Stimulated activated CD4-positive, alpha-beta T cell treated with anti-CD3 and anti-CD28 coated beads, TNF-alpha, amount 100 ng/mL, for 1 hour (primary cell): ENCODE measurements around the gene ERCC6L.
A peak's percentile ranks its signal among the peaks of the same experiment; 100 is the strongest.
"Not testable (repeated sequence)": the region's sequence is repeated elsewhere in the genome, so short reads cannot be mapped to it uniquely, and the experiment has no call there.

Experiments
- DNase-seq, 3 donors: peaks; one replicate each; pipeline ENCODE4 v3.0.0-alpha.2; 2020; ENCODE audit warnings: low read depth in 3 of 3, low spot score in 1 of 3

The ERCC6L gene

DNA sequence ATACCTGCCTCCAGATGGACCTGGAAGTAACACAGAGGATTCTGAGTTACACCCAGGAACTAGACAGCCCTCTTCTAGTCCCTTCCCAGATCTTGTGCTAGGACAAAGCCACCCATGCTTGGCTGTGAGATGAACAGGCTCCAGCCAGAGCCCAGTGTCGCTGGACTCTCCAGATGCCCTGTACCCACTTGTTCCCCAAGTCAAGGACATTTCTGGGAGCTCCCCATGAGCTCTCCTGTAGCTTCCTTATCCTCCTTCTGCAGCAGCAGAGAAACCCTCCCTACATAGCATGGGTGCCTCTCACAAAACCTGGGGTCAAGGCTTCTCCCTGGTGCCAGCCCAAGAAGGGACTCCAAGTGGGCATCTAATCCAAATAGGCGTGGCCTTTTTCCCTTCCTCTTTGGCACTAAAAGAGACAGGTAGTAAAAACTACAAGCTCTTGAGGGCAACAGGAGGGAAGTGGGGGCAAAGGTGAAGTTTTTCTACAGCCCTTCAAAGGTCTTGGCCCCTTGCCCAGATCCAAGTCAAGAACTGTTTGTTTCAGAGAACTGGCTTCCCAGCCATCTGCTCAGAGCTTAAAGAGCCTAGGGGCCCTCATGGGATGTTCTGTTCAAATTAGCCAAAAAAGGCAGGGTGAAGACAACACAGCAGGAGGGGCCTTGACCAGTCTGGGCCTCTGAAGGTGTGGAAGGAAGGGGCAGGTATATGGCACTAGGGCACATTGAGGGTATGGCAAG is 8.5 kb upstream of the ERCC6L start:
- DNase-seq = no peak

DNA sequence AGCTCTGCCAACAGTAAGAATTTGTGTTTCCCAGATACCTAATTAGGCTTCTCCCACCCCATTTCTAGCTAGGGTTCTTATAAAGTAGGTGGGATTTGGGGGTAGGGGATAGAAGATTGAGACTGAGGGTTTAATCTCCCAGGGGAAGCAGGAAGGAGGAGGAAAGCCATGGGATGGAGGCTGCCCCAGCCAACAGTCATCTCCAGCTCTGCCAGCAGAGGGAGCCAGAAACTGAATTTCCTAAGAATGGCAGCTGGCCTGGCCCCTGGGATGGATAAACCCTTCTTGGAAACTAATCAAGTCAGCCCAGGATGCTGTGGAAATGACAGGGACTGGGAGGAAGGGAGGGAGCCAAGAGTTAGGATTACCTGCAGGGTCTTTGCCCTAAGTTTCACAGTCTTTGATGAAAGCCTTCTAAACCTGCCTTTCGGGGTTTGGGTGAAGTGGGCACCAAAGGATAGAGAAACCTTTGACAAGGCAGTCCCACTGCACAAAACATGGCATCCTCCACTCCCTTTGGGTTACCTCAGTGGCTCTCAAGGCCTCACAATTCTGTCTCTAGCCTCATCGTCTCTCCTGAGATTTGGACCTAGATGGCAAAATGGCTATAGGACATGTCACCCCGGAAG is 6.7 kb upstream of the ERCC6L start:
- no peak for DNase-seq

DNA sequence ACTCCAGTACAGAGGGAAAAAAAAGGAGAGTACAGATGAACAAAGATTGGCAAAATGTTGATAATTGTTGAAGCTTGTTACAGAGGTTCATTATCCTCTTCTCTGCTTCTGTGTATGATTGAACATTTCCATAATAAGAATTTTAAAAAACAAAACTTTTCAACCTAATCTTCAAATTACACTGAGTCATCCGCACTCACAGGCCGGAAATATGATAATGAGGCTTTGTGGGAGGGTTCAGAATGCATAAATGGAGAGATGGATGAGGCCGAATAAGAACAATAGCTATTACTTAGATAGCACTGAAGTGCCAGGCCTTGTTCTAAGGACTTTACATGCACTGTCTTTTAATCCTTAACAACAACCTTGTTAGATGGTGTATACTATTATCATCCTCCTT is 4.6 kb upstream of the ERCC6L start:
- DNase-seq = no peak

DNA sequence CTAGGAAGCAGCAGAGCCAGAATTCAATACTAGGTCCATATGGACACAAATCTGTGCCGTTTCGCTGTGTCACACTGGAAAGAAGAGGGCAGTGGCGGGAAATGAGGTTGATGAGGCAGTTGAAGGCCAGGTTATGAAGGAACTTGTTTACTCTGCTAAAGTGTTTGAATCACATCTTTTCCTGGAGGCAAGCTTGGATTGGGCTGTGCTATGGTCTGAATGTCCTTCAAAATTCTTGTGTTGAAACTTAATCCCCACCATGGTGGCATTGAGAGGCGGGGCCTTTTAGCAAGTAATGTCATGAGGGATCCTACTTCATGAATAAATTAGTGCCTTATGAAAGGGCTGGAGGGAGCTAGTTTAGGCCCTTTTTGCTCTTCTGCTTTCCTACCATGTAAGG is 2.1 kb upstream of the ERCC6L start:
- no peak for DNase-seq

DNA sequence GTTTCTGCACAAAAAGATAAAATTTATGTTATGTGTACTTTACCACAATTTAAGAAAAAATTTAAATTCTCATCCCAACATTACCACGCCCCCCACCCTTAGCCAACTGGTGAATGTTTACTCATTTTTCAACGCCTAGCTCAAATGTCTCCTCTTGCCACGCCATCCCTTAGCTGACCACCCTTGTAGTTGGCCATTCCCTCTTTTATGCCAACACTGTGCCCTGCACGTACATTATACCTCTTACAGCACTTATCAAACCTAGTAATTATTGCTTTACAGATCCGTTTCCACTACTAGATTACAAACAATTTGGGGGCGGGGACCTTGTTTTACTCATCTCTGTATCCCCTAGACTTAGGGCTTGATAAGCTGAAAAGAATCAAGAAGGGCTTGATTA is 644 bp downstream of the ERCC6L start:
- no peak for DNase-seq

DNA sequence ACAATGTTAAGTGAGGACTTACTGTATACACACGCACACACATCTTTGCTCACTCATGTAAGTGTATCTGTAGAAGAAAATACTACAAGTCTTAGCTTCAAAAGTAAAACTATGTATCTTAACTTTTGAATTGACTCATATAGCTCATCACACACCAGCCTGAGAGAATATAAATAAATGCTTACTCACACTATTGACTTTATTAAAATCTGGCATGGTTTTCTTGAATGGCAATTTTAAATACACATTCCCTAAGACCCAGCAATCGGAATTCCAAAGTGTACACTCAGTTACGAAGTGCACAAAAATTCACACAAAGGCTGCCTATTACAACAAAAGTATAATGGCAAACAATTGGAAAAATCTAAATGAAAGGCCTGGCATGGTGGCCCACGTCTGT is 2.0 kb downstream of the ERCC6L start:
- DNase-seq = no peak

DNA sequence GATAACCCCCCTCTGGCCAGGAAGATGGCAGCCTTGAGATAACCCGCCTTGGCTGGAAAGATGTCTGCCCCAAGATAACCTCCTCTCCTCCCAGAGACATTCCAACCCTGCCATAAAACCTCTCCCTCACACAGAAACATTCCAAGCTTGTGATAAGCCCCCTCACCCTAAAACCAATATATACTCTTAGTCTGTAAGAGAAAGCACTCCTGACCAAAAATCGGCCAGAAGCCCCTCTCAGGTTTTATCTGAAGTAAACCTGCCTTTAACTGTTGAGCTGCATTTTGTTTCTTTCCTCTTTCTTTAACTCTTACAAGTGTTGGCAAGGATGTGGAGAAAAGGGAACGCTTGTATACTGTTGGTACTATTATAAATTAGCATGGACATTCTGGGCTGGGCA is 8.5 kb downstream of the ERCC6L start:
- DNase-seq = no peak

DNA sequence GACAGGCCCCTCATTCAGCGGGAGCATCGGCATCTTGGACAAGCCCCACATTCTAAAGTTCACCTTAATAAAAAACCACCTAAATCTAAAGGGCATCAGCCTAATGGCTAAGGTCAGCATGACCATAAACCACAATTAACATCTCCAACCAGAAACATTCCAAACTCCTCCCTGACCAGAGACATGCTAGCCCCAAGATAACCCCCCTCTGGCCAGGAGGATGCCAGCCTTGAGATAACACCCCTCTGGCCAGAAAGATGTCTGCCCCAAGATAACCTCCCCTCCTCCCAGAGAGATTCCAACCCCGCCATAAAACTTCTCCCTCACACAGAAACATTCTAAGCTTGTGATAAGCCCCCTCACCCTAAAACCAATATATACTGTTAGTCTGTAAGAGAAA is 18.5 kb downstream of the ERCC6L start:
- DNase-seq = not testable (repeated sequence)

DNA sequence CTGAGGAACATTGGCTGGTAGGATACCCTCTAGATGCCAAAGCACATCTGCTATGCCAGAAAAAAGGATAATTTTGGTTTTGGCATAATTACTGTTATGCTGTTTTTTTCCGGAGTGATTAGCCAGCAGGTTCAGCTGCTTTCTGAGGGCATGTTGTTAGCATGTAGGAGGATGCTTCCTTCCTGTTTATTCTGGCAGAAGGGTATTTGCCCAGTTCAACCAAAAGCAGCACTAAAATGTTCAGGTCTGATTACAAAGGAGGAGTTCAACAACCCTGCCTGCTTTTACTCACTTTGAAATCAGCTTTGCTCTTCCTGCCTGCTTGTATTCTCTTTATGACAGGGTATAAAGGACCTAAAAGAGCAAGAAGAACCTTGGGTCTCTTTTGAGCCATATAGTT is 21.9 kb downstream of the ERCC6L start:
- no peak for DNase-seq

DNA sequence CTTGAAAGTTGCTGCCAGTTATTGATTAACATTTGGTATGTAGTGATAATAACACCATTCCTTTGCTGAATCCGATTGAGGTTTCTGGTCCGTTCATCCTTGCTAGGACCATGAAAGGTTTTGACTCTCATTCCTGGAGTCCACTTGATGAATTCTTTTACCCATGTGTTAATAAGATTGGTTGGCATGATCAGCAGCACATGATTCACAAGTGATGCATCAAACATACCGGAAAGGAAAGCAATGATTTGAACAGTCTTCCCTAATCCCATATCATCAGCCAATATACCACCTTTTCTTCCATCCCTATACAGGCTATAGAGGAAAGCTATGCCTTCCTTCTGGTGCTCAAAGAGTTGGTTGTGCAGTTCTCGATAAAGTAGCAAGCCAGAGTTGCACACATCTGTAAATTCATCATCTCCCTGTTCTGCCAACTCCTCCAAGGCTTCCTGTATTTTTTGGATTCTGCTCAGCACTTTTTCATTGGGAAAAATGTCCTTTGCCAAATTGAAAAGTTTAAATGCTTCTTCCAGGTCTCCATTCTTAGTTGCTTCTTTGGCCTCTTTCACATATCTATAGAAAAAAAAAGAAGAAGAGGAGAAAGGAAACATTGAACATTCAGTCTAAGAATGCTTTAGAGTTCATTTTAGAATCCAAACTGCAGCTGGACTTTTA is 30.6 kb downstream of the ERCC6L start:
- no peak for DNase-seq

DNA sequence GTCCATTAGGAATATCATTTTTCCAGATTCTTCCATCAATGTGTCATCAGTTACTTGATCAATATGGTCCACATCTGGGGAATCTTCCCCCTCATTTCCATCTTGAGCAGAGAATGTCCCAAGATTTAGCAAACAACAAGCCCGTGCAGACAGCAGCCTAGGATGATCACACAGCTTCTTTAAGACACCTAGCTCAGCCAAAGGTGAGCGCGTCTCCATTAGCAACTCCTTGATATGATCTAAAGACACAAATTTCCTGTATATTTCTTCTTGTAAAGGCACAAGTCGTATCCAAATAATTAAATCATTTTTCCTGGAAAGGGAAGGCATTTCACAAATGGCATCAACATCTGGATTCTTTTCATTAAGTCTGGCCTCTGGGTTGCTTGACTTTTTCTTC is 31.5 kb downstream of the ERCC6L start:
- DNase-seq = no peak

DNA sequence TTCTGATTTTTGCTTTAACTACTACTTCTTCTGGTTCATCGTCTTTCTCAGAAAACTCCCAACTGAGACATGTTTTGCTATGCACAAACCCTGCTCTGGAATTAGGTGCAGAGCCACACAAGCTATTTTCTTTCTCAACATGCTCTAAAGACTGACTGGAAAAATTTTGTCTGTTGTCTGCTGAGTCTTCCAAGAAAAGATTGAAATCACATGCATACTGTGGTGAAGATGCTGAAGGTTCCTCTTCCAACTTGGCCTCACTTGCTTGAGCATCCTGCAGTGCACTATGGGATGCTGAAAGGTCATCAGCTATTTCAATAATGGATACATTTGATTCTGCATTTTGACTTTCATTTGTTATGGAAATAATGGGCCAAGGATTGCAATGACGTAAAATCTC is 33.1 kb downstream of the ERCC6L start:
- DNase-seq = no peak

DNA sequence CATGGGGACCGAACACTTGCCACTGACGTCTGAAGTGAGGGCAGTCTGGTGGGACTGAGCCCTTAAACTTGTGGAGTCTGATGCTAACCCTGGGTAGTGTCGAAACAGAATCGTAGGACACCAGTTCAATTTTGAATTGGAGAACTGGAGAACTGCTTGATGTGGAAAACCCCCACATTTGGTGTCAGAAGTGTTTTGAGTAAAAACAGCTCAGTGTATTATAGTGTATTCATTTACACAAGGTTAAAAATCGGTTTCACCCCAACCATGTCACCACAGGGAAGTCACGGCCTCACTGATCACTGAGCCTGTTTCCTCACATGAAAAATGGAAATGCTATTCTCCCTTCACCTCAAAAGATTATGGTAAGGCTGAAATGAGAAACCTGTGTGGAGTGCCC is 35.4 kb downstream of the ERCC6L start:
- DNase-seq = no peak

DNA sequence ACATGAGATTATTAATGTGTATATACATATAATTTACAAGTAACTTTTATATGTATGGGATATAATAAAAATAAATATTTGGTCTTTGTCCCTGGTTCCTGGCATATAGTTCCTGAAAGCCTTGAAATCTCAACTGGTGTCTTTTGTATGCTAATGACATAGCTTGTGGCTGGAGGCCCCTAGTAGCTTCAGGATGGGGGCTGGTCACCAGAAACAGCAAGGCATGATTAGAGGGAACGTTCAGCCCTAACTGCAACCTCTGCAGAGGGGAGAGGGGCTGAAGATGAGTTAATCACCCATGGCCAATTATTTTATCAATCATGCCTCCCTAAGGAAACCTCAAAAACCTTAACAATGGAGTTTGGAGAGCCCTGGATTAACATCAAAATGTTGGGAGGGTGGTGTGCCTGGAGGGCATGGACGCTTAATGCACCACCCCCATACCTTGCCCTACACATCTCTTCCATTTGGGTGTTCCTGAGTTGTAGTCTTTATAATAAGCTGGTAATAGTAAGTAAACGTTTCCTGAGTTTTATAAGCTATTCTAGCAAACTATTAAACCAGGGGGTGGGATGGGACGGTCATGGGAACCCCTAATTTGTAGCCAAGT is 35.9 kb downstream of the ERCC6L start:
- no peak for DNase-seq

DNA sequence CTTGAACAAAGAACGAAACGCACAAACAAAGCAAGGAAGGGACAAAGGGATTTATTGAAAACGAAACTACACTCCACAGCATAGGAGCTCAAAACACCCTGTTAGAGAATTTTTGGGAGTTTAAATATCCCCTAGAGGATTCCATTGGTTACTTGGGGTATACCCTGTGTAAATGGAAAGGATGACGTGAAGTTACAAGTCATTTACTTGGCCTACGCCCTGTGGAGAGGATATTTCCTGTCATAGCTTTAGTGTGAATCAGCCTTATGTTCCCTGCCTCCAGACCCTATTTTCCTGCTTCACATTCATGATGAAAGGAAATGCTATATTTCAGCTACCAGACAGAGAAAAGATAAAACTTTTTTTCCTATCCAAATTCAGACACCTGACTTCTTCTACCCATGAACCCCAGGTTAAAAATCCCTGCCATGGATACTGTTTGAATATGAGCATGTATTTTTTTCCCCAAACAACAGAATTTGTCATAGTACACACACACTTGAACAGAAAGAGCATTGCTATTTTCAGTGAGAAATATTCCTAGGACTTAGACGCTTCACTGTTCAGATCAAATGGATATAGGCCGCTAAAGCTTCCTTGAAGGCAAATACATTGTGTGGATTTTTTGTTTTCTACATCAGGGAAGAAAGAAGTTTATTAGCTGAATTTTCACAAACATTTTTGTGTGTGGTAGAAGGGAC is 36.8 kb downstream of the ERCC6L start:
- no peak for DNase-seq

DNA sequence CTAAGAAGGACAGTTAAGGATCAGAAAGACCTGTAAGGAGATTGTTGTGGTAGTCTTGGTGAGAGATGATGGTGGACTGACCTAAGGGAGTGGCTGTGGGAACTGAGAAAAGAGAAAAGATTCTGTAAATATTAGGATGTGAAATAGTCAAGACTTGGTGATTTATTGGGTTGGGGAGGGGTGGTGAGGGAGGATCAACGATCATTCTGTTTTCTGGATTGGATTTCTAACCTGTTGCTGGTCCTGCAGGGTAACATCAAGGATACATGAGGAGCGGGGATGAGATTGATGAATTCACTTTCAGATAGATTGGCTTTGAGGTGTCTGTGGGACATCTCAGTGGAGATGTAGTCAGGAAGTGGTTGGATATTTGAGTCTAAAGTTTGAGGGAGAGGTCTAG is 55.9 kb downstream of the ERCC6L start:
- DNase-seq = no peak

DNA sequence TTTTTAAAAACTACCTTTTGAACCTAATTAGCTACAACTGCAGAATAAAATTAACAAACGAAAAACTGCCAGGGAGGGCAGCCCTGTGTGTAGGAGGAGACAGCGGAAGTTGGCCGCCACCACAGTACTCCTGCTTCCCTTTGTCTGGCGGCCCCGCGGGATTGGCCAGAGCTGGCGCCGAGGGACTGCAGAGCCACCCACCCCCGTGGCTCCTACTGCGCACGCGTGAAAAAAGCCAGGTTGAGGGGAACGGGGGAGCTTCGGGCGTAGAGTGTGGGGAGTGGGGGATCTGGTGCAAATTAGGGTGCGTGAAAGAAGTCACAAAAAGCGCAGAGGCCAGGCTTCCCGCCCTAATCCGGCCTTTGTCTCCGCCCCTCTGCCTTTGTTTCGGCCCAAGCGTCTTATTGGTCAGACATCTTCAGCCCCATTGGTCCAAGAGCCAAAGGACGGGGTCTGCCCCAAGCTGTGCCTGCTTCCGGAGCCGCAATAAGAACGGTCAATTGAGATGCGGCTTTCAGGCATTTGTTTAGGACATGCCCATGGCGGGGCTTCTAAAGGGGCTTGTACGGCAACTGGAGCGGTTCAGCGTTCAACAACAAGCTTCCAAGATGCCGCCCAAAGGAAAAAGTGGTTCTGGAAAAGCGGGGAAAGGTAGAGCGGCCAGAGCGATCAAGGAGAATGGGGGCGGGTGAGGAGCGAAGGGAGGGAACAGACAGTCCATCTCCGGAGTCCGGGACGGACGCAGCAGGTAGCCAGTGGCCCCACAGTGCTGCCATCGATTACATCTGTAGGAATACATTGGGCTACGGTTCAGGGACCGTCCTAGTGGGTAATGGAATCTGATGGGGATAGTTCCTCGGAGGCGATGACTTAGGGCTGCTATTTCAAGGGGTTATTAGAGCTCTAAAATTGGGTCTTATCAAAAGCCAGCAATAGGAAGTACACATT is 57.4 kb downstream of the ERCC6L start, which contains the start of gene PIN4:
Gene PIN4 (plus strand): TSS at position 580 of the 948 bp plus-strand sequence. CDS start 29 bp downstream, at position 609.
- DNase-seq = peak; percentile 51 to 70 (median 63)

DNA sequence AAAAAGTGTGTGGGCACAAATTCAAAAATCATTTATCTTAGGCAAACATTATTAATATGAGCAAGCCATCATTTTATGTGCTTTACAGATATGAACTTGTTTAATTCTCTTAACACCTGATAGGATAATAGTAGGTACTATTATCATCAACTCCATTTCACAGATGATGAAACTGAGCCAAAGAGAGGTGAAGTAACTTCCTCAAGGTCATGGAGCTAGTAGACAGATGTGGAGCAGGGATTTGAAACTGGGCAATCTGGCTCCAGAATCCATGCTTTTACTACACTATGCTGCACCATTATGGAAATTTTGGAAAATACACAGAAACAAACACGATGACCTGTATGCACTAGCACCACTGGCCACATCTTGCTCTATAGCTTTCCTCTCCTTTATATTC is 58.3 kb downstream of the ERCC6L start:
- no peak for DNase-seq

DNA sequence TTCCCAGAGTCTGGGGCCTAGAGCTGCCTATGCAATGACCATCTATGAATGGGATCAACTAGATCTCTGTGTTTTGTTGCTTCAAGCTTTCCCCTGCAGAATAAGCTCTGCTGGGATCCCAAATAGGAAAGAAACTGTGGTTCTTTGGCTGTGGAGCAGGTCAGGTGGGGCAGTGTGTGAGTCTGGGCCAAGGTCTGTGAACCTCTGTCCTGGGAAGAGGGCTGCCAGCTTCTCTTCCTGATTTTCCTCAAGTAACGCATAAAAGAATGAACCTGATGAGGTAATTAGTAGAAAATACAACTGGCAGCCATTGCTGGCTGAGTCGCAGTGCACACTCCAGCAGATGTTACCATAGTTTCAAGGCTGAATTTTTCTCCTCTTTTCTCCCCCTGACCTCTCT is 61.8 kb downstream of the ERCC6L start:
- no peak for DNase-seq

DNA sequence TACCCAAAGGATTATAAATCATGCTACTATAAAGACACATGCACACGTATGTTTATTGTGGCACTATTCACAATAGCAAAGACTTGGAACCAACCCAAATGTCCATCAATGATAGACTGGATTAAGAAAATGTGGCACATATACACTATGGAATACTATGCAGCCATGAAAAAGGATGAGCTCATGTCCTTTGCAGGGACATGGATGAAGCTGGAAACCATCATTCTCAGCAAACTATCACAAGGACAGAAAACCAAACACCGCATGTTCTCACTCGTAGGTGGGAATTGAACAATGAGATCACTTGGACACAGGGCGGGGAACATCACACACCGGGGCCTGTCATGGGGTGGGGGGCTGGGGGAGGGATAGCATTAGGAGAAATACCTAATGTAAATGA is 62.5 kb downstream of the ERCC6L start:
- not testable (repeated sequence) for DNase-seq
